IPS-NIHi11 (cell line): Measurements from ENCODE around the gene UBE2K.
"Not testable (repeated sequence)": the region's sequence is repeated elsewhere in the genome, so short reads cannot be mapped to it uniquely, and the experiment has no call there.

ENCODE experiments used
- DNase-seq: peaks from one replicate; pipeline ENCODE4 v3.0.0; 2012; ENCODE audit warnings: mixed read lengths, low spot score

UBE2K gene

GRCh38 chr4:39697740-39698423 lies at the start of gene UBE2K:
Gene UBE2K, plus strand, starts transcription at chr4:39698136. Its CDS starts 192 bp downstream, at chr4:39698328.
- peak; percentile 98 for DNase-seq

- no peak for DNase-seq
Observed at GRCh38 chr4:39648213-39648612, 49.7 kb upstream of the UBE2K start.

- peak; percentile 7 for DNase-seq
Observed at GRCh38 chr4:39648827-39649558, 48.9 kb upstream of the UBE2K start.

- DNase-seq: no peak
Observed at GRCh38 chr4:39649639-39650265, 48.2 kb upstream of the UBE2K start.

GRCh38 chr4:39651586-39651985 lies 46.4 kb upstream of the UBE2K start:
- not testable (repeated sequence) for DNase-seq

- no peak for DNase-seq
Observed at GRCh38 chr4:39655211-39655610, 42.7 kb upstream of the UBE2K start.

GRCh38 chr4:39655876-39656275 lies 42.1 kb upstream of the UBE2K start:
- no peak for DNase-seq

GRCh38 chr4:39656638-39657037 lies 41.3 kb upstream of the UBE2K start:
- DNase-seq: not testable (repeated sequence)

- no peak for DNase-seq
Observed at GRCh38 chr4:39657465-39657864, 40.5 kb upstream of the UBE2K start.

- no peak for DNase-seq
Observed at GRCh38 chr4:39658756-39659155, 39.2 kb upstream of the UBE2K start.

- no peak for DNase-seq
Observed at GRCh38 chr4:39660045-39660444, 37.9 kb upstream of the UBE2K start.

- DNase-seq: no peak
Observed at GRCh38 chr4:39660757-39661156, 37.2 kb upstream of the UBE2K start.

- no peak for DNase-seq
Observed at GRCh38 chr4:39662683-39663082, 35.3 kb upstream of the UBE2K start.

- DNase-seq: no peak
Observed at GRCh38 chr4:39664828-39665731, 32.9 kb upstream of the UBE2K start.

- DNase-seq: no peak
Observed at GRCh38 chr4:39667706-39668105, 30.2 kb upstream of the UBE2K start.

GRCh38 chr4:39668887-39669286 lies 29.0 kb upstream of the UBE2K start:
- no peak for DNase-seq

GRCh38 chr4:39670296-39670695 lies 27.6 kb upstream of the UBE2K start:
- DNase-seq: not testable (repeated sequence)

- not testable (repeated sequence) for DNase-seq
Observed at GRCh38 chr4:39675681-39676080, 22.3 kb upstream of the UBE2K start.

- DNase-seq: peak; percentile 16
Observed at GRCh38 chr4:39681003-39681402, 16.9 kb upstream of the UBE2K start.

- no peak for DNase-seq
Observed at GRCh38 chr4:39682138-39682537, 15.8 kb upstream of the UBE2K start.

- no peak for DNase-seq
Observed at GRCh38 chr4:39685990-39686389, 11.9 kb upstream of the UBE2K start.

- DNase-seq: no peak
Observed at GRCh38 chr4:39687014-39687413, 10.9 kb upstream of the UBE2K start.
